Right lobe of liver (tissue), 6 donors: Measurements from ENCODE around the gene PLEKHA3. TPM values are rescaled to one million over a fixed set of nuclear protein-coding genes. Genes with fewer than 3 reads are reported as not detected.

ENCODE experiments used
- ATAC-seq, 4 donors: fragments of 200-7000 bp; cut with Tn5 transposase; one replicate each; pipeline ENCODE4 v1.9.1; 2020; ENCODE audit warnings: mild to moderate bottlenecking in 4 of 4, moderate library complexity in 4 of 4
- DNase-seq, 3 donors: peaks; one replicate each; pipeline ENCODE4 v3.0.0-alpha.2; 2020
- H3K27ac ChIP-seq, 3 donors: fragments of 200-600 bp; one replicate each; pipeline ENCODE4 v1.8.0; 2022
- H3K27me3 ChIP-seq, 2 donors: fragments of 200-600 bp; one replicate each; pipeline ENCODE4 v1.8.0; 2022
- H3K36me3 ChIP-seq, 4 donors: fragments of 200-600 bp; sonication (generic) in 1 of 4; one replicate each; pipeline versions ENCODE4 v1.5.1 to v1.8.0; 2017 to 2022; ENCODE audit warnings: control low read depth in 1 of 4
- H3K4me1 ChIP-seq, 4 donors: fragments of 200-600 bp; sonication (generic) in 1 of 4; one replicate each; pipeline versions ENCODE4 v1.5.1 to v1.8.0; 2017 to 2022; ENCODE audit warnings: control low read depth in 1 of 4
- H3K4me3 ChIP-seq, 3 donors: fragments of 200-600 bp; one replicate each; pipeline ENCODE4 v1.8.0; 2022
- H3K9me3 ChIP-seq, 4 donors: fragments of 200-600 bp; sonication (generic) in 1 of 4; one replicate each; pipeline versions ENCODE4 v1.5.1 to v1.8.0; 2017 to 2022; ENCODE audit warnings: control low read depth in 1 of 4
- CTCF ChIP-seq, 4 donors: fragments of 200-600 bp in 3 of 4; fragments of 450-650 bp in 1 of 4; IDR thresholded peaks; one replicate each; pipeline versions ENCODE4 v1.5.1 to v1.8.0; 2016 to 2022; ENCODE audit warnings: antibody characterized with exemption in 4 of 4, mild to moderate bottlenecking in 2 of 4
- POLR2A ChIP-seq: fragments of 450-650 bp; IDR thresholded peaks from one replicate; pipeline ENCODE4 v1.6.1; 2017; ENCODE audit warnings: antibody characterized with exemption, mild to moderate bottlenecking
- WGBS: methylation state at CpG from one replicate; pipeline ENCODE4 v1.1.6; 2018; ENCODE audit warnings: low coverage, low lambda C conversion rate; ENCODE audit not compliant: insufficient coverage; ENCODE audit errors: missing lambda C conversion rate; 5-methylcytosine and 5-hydroxymethylcytosine counted together
- intact Hi-C, 2 donors: fragments of 100-400 bp; cut with DNase I; formaldehyde crosslinking; loops; one replicate each; pipeline versions ENCODE4 v1.11.2 to v1.14.1; 2022
- total RNA-seq, 6 experiments: library from RNA; depleted of rRNA in 2 of 6; stranded (reverse); fragments of >200 nt in 2 of 6; fragmentation: NEBNext Ultra II Directional in 3 of 6; extraction: Animal tissue kit (Norgen Biotek cat#: 25700) in 3 of 6; gene quantifications; one replicate each; pipeline versions ENCODE4 v1.1.0 to v1.2.4, GENCODE V29; 2016 to 2023
- donor health status: DM: no; HTN: yes; CAD: no.
- donor health status: DM: no; HTN: no; CAD: no.
- donor health status: DM: no; HTN: no; CAD: no.
- donor health status: DM: no; HTN: yes; CAD: no.
- donor health status: DM: no; HTN: yes; CAD: no.

Gene PLEKHA3
- total RNA-seq, 6 experiments from 2014 or later = 4.4 to 21.2 (median 15.1) TPM

- Histone ChIP-seq H3K27ac (peak overlapping the region in 1 of 3 donors; percentile 30), H3K4me3 (no peak overlapping the region), H3K36me3 (peaks cover 0 to 14% (median under 1%) of the 10 kb centered on the region in 4 donors), H3K4me1 (no peaks in the 10 kb centered on the region), H3K9me3 (no peaks in the 10 kb centered on the region), H3K27me3 (no peaks in the 10 kb centered on the region)
- ATAC-seq (peak; percentile 37 to 80 (median 58)), DNase-seq (no peak)
- WGBS = 53% methylated on average over 8 of the region's 8 CpGs
- intact Hi-C loops = no loop called here
- no peak for TF ChIP-seq POLR2A
- TF ChIP-seq CTCF (IDR thresholded peaks at IDR 0.05) = no peak
Measured at GRCh38 chr2:178530625-178531142, 50.4 kb downstream of the PLEKHA3 start.

GRCh38 chr2:178531168-178531567, 50.9 kb downstream of the PLEKHA3 start:
- no peaks in the 10 kb centered on the region for H3K9me3 ChIP-seq

GRCh38 chr2:178536037-178536436, 55.8 kb downstream of the PLEKHA3 start:
- no peaks in the 10 kb centered on the region for H3K27me3 ChIP-seq
- peaks cover 0 to 29% (median under 1%) of the 10 kb centered on the region in 4 donors for H3K36me3 ChIP-seq
- WGBS = 89% methylated on average over 4 of the region's 4 CpGs
- DNase-seq = no peak
- ATAC-seq = no peak
- H3K4me1 ChIP-seq = no peaks in the 10 kb centered on the region
- no peak overlapping the region for H3K27ac ChIP-seq
- TF ChIP-seq POLR2A (no peak), CTCF (IDR thresholded peaks at IDR 0.05) (no peak)
- intact Hi-C loops = no loop called here
- H3K9me3 ChIP-seq = no peaks in the 10 kb centered on the region
- no peak overlapping the region for H3K4me3 ChIP-seq

More at GRCh38 chr2:178531168-178531567, 50.9 kb downstream of the PLEKHA3 start:
- Histone ChIP-seq H3K4me1 (no peaks in the 10 kb centered on the region), H3K4me3 (no peak overlapping the region), H3K27ac (peak overlapping the region in 1 of 3 donors; percentile 30), H3K36me3 (peaks cover 0 to 14% (median under 1%) of the 10 kb centered on the region in 4 donors), H3K27me3 (no peaks in the 10 kb centered on the region)
- DNase-seq (no peak), ATAC-seq (peak in 1 of 4 donors; percentile 56)
- WGBS = 74% methylated on average over 12 of the region's 12 CpGs
- TF ChIP-seq CTCF (IDR thresholded peaks at IDR 0.05) = no peak
- TF ChIP-seq POLR2A = no peak
- intact Hi-C loops = no loop called here

- DNase-seq (no peak), ATAC-seq (no peak)
- Histone ChIP-seq H3K27ac (no peak overlapping the region), H3K36me3 (peaks cover 0 to 22% (median 0%) of the 10 kb centered on the region in 4 donors), H3K4me1 (no peaks in the 10 kb centered on the region), H3K27me3 (no peaks in the 10 kb centered on the region), H3K4me3 (no peak overlapping the region), H3K9me3 (no peaks in the 10 kb centered on the region)
- 92% methylated on average over 12 of the region's 12 CpGs for WGBS
- no peak for TF ChIP-seq CTCF (IDR thresholded peaks at IDR 0.05)
- TF ChIP-seq POLR2A = no peak
- intact Hi-C loops = no loop called here
Measured at GRCh38 chr2:178542161-178542560, 61.9 kb downstream of the PLEKHA3 start.
